Lower leg skin (tissue), 4 donors: ENCODE measurements around the gene CCNI. TPM values are rescaled to one million over a fixed set of nuclear protein-coding genes. Genes with fewer than 3 reads are reported as not detected.

ENCODE experiments used
- DNase-seq, 2 donors: peaks; one replicate each; pipeline ENCODE4 v3.0.0-alpha.2; 2019; ENCODE audit warnings: low spot score in 2 of 2
- H3K4me3 ChIP-seq: fragments of 200-600 bp; sonication (generic); 2 replicates; pipeline ENCODE4 v1.5.1; 2017; ENCODE audit warnings: mild to moderate bottlenecking, low read depth; ENCODE audit not compliant: poor library complexity, severe bottlenecking
- POLR2A ChIP-seq, 2 donors: fragments of 450-650 bp; IDR thresholded peaks; one replicate each; pipeline ENCODE4 v1.6.1; 2016 to 2017; ENCODE audit warnings: antibody characterized with exemption in 2 of 2, mild to moderate bottlenecking in 1 of 2, moderate library complexity in 1 of 2
- WGBS, 2 donors: methylation state at CpG; one replicate each; pipeline ENCODE4 v1.1.5; 2018; 5-methylcytosine and 5-hydroxymethylcytosine counted together
- intact Hi-C: fragments of 100-400 bp; cut with DNase I; formaldehyde crosslinking; loops from one replicate; pipeline ENCODE4 v1.15.0; 2023; ENCODE audit warnings: low total_unique reads
- total RNA-seq, 4 donors: library from RNA; depleted of rRNA; stranded (reverse); fragments of >200 nt; gene quantifications; one replicate each; pipeline ENCODE4 v1.1.0, GENCODE V29; 2016
- TF ChIP-seq, protein P1 (sequence below), 3 donors: fragments of 450-650 bp; IDR thresholded peaks; one replicate each; pipeline ENCODE4 v1.5.1; 2016; ENCODE audit warnings: antibody characterized with exemption in 3 of 3, mild to moderate bottlenecking in 3 of 3, moderate library complexity in 2 of 3

CCNI gene
- total RNA-seq, 4 donors from 2014 or later = 155 to 208 (median 178) TPM

DNA sequence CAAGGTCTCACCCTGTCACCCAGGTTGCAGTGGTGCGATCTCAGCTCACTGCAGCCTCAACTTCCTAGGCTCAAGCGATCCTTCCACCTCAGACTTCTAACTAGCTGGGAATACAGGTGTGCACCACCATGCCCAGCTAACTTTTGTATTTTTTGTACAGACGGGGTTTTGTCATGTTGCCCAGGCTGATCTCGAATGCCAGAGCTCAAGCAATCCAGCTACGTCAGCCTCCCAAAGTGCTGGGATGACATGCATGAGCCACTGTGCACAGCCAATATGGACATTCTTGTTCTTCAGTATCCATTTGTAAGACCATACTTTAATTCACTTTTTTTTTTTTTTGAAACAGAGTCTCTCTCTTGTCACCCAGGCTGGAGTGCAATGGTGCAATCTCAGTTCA, 3.5 kb upstream of the CCNI start:
- intact Hi-C loops = no loop called here
- DNase-seq = no peak
- no peak overlapping the region for H3K4me3 ChIP-seq
- no peak for TF ChIP-seq POLR2A (IDR thresholded peaks at IDR 0.05)
- TF ChIP-seq, protein P1, sequence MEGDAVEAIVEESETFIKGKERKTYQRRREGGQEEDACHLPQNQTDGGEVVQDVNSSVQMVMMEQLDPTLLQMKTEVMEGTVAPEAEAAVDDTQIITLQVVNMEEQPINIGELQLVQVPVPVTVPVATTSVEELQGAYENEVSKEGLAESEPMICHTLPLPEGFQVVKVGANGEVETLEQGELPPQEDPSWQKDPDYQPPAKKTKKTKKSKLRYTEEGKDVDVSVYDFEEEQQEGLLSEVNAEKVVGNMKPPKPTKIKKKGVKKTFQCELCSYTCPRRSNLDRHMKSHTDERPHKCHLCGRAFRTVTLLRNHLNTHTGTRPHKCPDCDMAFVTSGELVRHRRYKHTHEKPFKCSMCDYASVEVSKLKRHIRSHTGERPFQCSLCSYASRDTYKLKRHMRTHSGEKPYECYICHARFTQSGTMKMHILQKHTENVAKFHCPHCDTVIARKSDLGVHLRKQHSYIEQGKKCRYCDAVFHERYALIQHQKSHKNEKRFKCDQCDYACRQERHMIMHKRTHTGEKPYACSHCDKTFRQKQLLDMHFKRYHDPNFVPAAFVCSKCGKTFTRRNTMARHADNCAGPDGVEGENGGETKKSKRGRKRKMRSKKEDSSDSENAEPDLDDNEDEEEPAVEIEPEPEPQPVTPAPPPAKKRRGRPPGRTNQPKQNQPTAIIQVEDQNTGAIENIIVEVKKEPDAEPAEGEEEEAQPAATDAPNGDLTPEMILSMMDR (IDR thresholded peaks at IDR 0.05) = no peak
- WGBS, 2 donors = 81 to 91% methylated on average over 5 of the region's 5 CpGs

GRCh38 chr4:77078401-77078800, 2.6 kb upstream of the CCNI start:
- 100% methylated on average over 2 of the region's 2 CpGs for WGBS, 2 donors
- TF ChIP-seq, protein P1 (IDR thresholded peaks at IDR 0.05) = no peak
- TF ChIP-seq POLR2A (IDR thresholded peaks at IDR 0.05) = no peak
- intact Hi-C loops = no loop called here
- no peak for DNase-seq
- H3K4me3 ChIP-seq = no peak overlapping the region

- TF ChIP-seq POLR2A (IDR thresholded peaks at IDR 0.05) = no peak
- TF ChIP-seq, protein P1 (IDR thresholded peaks at IDR 0.05) = no peak
- WGBS, 2 donors = 80 to 84% methylated on average over 10 of the region's 10 CpGs
- intact Hi-C loops = no loop called here
- DNase-seq = no peak
- no peak overlapping the region for H3K4me3 ChIP-seq
Measured at GRCh38 chr4:77076889-77077635, 1.3 kb upstream of the CCNI start.

DNA sequence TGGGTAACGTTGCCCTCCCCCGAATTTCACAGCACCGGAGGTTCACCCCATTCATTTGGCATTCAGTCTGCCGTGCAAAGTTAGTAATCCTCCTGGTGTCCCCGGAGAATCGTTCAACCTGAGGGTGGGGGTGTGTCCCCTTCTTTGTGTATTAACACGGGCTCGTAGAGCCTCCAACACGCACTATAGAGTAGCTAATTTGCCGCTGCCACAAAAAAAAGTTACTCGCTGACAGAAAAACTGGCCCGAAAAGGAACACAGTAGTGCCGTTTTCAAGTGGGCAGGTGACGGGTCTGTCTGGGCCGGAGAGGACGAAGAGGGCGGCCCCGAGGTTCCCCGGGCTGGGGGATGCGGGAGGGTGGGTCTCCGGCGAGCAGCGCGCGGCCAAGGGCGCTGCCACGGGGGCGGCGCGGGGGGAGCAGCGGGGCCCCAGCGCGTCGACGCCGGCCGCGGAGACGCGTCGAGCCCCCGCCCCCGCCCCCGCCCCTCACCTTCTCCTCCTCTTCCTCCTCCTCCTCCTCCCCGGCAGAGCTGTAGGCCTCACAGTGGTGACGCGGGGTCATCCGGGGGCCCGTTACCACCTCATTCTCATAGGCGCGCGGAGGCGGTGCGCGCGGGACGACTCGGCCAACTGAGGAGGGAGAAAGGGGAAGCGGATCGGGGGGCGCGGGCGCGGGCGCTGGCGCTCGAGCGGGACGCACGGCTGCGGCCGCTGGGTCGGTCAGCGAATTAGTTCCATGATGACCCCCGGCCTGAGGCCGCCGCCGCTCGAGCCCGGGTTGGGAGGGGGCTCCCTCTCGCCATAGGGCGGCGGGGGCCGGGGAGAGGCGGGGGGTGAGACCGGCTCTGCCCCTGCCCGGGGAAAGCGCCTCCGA, 571 bp downstream of the CCNI start:
- intact Hi-C loops = no loop called here
- H3K4me3 ChIP-seq = peak overlapping the region; percentile 99
- 0 to 1% methylated on average over 49 to 58 of the region's 89 CpGs for WGBS, 2 donors
- DNase-seq = peak; percentile 69 to 93
- TF ChIP-seq POLR2A (IDR thresholded peaks at IDR 0.05) = no peak
- TF ChIP-seq, protein P1 (IDR thresholded peaks at IDR 0.05) = no peak

DNA sequence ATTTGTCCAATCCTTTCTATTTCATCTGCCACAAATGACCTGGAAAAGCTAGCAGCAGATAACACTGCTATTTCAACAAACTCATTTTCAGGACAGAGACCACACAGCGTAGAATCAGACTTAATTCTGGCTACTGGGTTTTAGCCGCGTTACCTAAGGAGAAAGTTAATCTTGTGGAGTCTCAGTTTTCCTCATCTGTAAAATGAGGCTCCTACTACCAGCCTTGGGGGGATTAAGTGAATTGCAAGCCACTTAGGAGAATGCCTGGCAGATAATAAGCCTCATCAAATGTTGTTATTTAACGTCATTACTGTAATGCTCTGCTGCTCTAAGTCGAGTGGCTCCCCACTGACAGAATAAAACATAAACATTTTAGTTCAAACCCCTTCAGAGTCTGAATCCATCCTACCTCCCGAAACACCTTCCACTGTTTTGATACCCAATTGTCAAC, 1.4 kb downstream of the CCNI start:
- WGBS, 2 donors = 2 to 4% methylated on average over 6 of the region's 6 CpGs
- DNase-seq = no peak
- TF ChIP-seq, protein P1 (IDR thresholded peaks at IDR 0.05) = no peak
- TF ChIP-seq POLR2A (IDR thresholded peaks at IDR 0.05) = no peak
- no peak overlapping the region for H3K4me3 ChIP-seq
- intact Hi-C loops = no loop called here
